Measurements from ENCODE around the gene NINJ1.

DNA sequence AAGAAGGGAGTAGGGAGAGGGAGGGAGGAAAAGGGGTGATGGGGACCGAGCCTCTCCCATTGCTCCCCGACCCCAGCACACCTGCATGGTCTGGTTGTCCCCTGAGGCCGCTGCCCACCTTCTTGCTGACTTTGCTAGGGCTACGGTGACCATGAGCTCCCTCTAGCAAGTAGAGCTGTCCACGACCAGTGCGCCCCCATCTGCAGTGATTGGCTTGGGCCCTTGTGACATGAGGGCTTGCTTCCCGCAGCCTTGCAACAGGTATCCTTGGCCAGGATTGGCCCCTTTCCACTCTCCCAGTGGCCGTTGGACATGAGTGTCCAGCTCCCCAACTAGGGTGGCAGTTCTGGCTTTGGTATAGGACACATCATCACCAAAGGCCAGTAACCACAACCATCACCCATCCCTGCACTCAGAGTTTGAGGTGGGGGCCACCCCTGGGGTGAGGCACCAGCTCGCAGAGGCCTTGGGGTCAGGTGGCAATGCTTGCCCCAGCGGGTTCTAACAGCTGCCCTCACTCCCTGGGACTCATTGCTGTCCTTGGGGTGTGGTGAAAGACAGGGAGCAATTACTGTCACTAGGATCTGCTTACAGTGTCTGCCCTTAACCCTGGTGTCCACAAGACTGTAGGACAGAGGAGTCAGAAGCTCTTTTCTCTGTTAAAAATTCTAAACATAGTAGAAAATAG, 17.2 kb upstream of the NINJ1 start:
- TF ChIP-seq, protein P1, sequence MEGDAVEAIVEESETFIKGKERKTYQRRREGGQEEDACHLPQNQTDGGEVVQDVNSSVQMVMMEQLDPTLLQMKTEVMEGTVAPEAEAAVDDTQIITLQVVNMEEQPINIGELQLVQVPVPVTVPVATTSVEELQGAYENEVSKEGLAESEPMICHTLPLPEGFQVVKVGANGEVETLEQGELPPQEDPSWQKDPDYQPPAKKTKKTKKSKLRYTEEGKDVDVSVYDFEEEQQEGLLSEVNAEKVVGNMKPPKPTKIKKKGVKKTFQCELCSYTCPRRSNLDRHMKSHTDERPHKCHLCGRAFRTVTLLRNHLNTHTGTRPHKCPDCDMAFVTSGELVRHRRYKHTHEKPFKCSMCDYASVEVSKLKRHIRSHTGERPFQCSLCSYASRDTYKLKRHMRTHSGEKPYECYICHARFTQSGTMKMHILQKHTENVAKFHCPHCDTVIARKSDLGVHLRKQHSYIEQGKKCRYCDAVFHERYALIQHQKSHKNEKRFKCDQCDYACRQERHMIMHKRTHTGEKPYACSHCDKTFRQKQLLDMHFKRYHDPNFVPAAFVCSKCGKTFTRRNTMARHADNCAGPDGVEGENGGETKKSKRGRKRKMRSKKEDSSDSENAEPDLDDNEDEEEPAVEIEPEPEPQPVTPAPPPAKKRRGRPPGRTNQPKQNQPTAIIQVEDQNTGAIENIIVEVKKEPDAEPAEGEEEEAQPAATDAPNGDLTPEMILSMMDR (IDR thresholded peaks at IDR 0.05): no peak
- no peak for TF ChIP-seq POLR2A (IDR thresholded peaks at IDR 0.05)
